H1 (cell line): ENCODE measurements around the gene CNOT10. TPM values are rescaled to one million over a fixed set of nuclear protein-coding genes. Genes with fewer than 3 reads are reported as not detected.

Source experiments
- CTCF ChIA-PET: fragments of 300-600 bp; sonication (Branson Sonifier 250); formaldehyde crosslinking; loops from one replicate; lab custom pipeline; 2021; ENCODE audit not compliant: partially characterized antibody; lab: Charles Lee
- POLR2A ChIA-PET: fragments of 300-600 bp; sonication (Branson Sonifier 250); formaldehyde crosslinking; loops from one replicate; lab custom pipeline; 2021; ENCODE audit warnings: inconsistent platforms; ENCODE audit not compliant: partially characterized antibody; lab: Charles Lee
- DNase-seq, 2 experiments: peaks; one replicate each; pipeline versions ENCODE4 v3.0.0 to v3.0.0-alpha.2; 2010 to 2022; ENCODE audit warnings: low spot score in 2 of 2, low read depth in 1 of 2, mixed read lengths in 1 of 2
- FAIRE-seq: peaks from 2 replicates; lab custom pipeline; 2011; peaks lifted over from hg19 to GRCh38; lab: Jason Lieb, UNC
- H2AFZ ChIP-seq: 2 replicates; pipeline ENCODE4 v1.8.1; 2012; ENCODE audit warnings: low read length, inconsistent platforms
- H2AK5ac ChIP-seq: 2 replicates; pipeline ENCODE4 v1.6.1; 2013; ENCODE audit warnings: low read depth, low read length
- H2BK120ac ChIP-seq: replicated peaks from 2 replicates; pipeline ENCODE3; 2013; ENCODE audit warnings: low read depth, low read length, inconsistent platforms
- H2BK12ac ChIP-seq: 2 replicates; pipeline ENCODE4 v1.6.1; 2013; ENCODE audit warnings: low read depth, low read length
- H2BK15ac ChIP-seq: 2 replicates; pipeline ENCODE4 v1.6.1; 2013; ENCODE audit warnings: low read length
- H2BK20ac ChIP-seq: 2 replicates; pipeline ENCODE4 v1.6.1; 2013; ENCODE audit warnings: low read length
- H2BK5ac ChIP-seq: 2 replicates; pipeline ENCODE4 v1.6.1; 2013; ENCODE audit warnings: low read depth, low read length
- H3K14ac ChIP-seq: 2 replicates; pipeline ENCODE4 v1.6.1; 2013; ENCODE audit warnings: inconsistent platforms; ENCODE audit not compliant: insufficient read length
- H3K18ac ChIP-seq: 2 replicates; pipeline ENCODE4 v1.6.1; 2013; ENCODE audit warnings: low read length; ENCODE audit errors: extremely low read depth
- H3K23ac ChIP-seq: 2 replicates; pipeline ENCODE4 v1.6.1; 2013; ENCODE audit warnings: inconsistent platforms; ENCODE audit not compliant: insufficient read length
- H3K23me2 ChIP-seq: 2 replicates; pipeline ENCODE4 v1.6.1; 2013; ENCODE audit warnings: low read depth, low read length
- H3K27ac ChIP-seq: 2 replicates; pipeline ENCODE4 v1.6.1; 2011; ENCODE audit warnings: low read depth, low read length, inconsistent platforms
- H3K27me3 ChIP-seq, 4 experiments: replicated peaks in 1 of 4; 1 replicate in 1 of 4; 2 replicates in 3 of 4; pipeline versions ENCODE4 v1.6.1 to v1.8.1; 2011 to 2013; ENCODE audit warnings: low read length in 3 of 4, mild to moderate bottlenecking in 3 of 4, inconsistent platforms in 2 of 4, mixed read lengths in 2 of 4, moderate library complexity in 1 of 4; ENCODE audit not compliant: control insufficient read depth in 3 of 4, insufficient read depth in 3 of 4; ENCODE audit errors: extremely low read depth in 1 of 4
- H3K36me3 ChIP-seq, 4 experiments: 2 replicates each; pipeline versions ENCODE4 v1.6.1 to v1.8.1; 2011 to 2013; ENCODE audit warnings: mild to moderate bottlenecking in 4 of 4, low read length in 3 of 4, moderate library complexity in 2 of 4, control low read depth in 1 of 4, inconsistent platforms in 1 of 4; ENCODE audit not compliant: insufficient read depth in 4 of 4, control insufficient read depth in 2 of 4
- H3K4ac ChIP-seq: replicated peaks from 2 replicates; pipeline ENCODE3; 2013; ENCODE audit warnings: low read length, low read depth, mixed read lengths, inconsistent platforms; ENCODE audit not compliant: insufficient read length
- H3K4me1 ChIP-seq, 4 experiments: replicated peaks in 1 of 4; 1 replicate in 1 of 4; 2 replicates in 3 of 4; pipeline versions ENCODE4 v1.6.1 to v1.8.1; 2011 to 2013; ENCODE audit warnings: low read length in 3 of 4, inconsistent platforms in 2 of 4, mixed read lengths in 1 of 4; ENCODE audit not compliant: insufficient read depth in 4 of 4, control insufficient read depth in 3 of 4
- H3K4me2 ChIP-seq, 2 experiments: 2 replicates each; pipeline versions ENCODE4 v1.6.1 to v1.8.1; 2011 to 2013; ENCODE audit warnings: low read depth in 2 of 2, low read length in 2 of 2, control low read depth in 1 of 2, inconsistent platforms in 1 of 2, mild to moderate bottlenecking in 1 of 2; ENCODE audit not compliant: insufficient read depth in 1 of 2
- H3K4me3 ChIP-seq, 4 experiments: fragments of 200-600, 300-600 bp in 1 of 4; sonication (generic), shearing (Covaris generic), sonication (Bioruptor Twin) in 1 of 4; 2 replicates each; pipeline versions ENCODE4 v1.5.1 to v1.8.1; 2011 to 2016; ENCODE audit warnings: low read length in 4 of 4, low read depth in 3 of 4, control low read depth in 2 of 4, inconsistent platforms in 2 of 4, mild to moderate bottlenecking in 2 of 4, mixed read lengths in 1 of 4, moderate library complexity in 1 of 4; ENCODE audit not compliant: insufficient read depth in 2 of 4; ENCODE audit errors: extremely low read depth in 1 of 4
- H3K56ac ChIP-seq: replicated peaks from 2 replicates; pipeline ENCODE3; 2013; ENCODE audit warnings: low read depth, mild to moderate bottlenecking, mixed read lengths, low read length, inconsistent platforms; ENCODE audit not compliant: insufficient read length
- H3K79me1 ChIP-seq: 2 replicates; pipeline ENCODE4 v1.6.1; 2013; ENCODE audit warnings: low read depth, low read length, control low read depth
- H3K79me2 ChIP-seq, 2 experiments: 2 replicates each; pipeline versions ENCODE4 v1.6.1 to v1.8.1; 2012 to 2013; ENCODE audit warnings: low read length in 2 of 2, mild to moderate bottlenecking in 2 of 2, inconsistent platforms in 1 of 2; ENCODE audit not compliant: insufficient read depth in 2 of 2, control insufficient read depth in 1 of 2
- H3K9ac ChIP-seq, 4 experiments: replicated peaks in 1 of 4; 1 replicate in 1 of 4; 2 replicates in 3 of 4; pipeline versions ENCODE4 v1.6.1 to v1.8.1; 2011 to 2013; ENCODE audit warnings: low read depth in 3 of 4, low read length in 3 of 4, control low read depth in 2 of 4, mild to moderate bottlenecking in 2 of 4, moderate library complexity in 2 of 4, inconsistent platforms in 1 of 4; ENCODE audit errors: extremely low read depth in 1 of 4
- H3K9me3 ChIP-seq, 2 experiments: 2 replicates each; pipeline versions ENCODE4 v1.6.1 to v1.8.1; 2012 to 2013; ENCODE audit warnings: mild to moderate bottlenecking in 2 of 2, moderate library complexity in 2 of 2, control low read depth in 1 of 2, inconsistent platforms in 1 of 2, low read depth in 1 of 2, low read length in 1 of 2, mixed read lengths in 1 of 2; ENCODE audit not compliant: insufficient read depth in 2 of 2
- H4K20me1 ChIP-seq, 2 experiments: replicated peaks in 1 of 2; 2 replicates each; pipeline versions ENCODE3 to v1.8.1; 2011 to 2013; ENCODE audit warnings: inconsistent platforms in 2 of 2, low read length in 2 of 2, mild to moderate bottlenecking in 1 of 2; ENCODE audit not compliant: insufficient read depth in 2 of 2, control insufficient read depth in 1 of 2
- H4K5ac ChIP-seq: 2 replicates; pipeline ENCODE4 v1.6.1; 2013; ENCODE audit warnings: low read length, low read depth, mixed read lengths, inconsistent platforms; ENCODE audit not compliant: insufficient read length
- H4K8ac ChIP-seq: 2 replicates; pipeline ENCODE4 v1.8.0; 2013; ENCODE audit warnings: mild to moderate bottlenecking, moderate library complexity, low read length, inconsistent platforms; ENCODE audit not compliant: insufficient read depth; ENCODE audit errors: extremely low read depth
- H4K91ac ChIP-seq: replicated peaks from 2 replicates; pipeline ENCODE3; 2013; ENCODE audit warnings: low read length, mixed read lengths, inconsistent platforms; ENCODE audit not compliant: insufficient read length
- ATF2 ChIP-seq: IDR thresholded peaks from 2 replicates; pipeline ENCODE4 v1.6.1; 2012; ENCODE audit warnings: low read length, inconsistent platforms
- JUN ChIP-seq: IDR thresholded peaks from 2 replicates; pipeline ENCODE4 v1.6.1; 2011; ENCODE audit warnings: low read depth, mild to moderate bottlenecking, improper control_type of control experiment, low read length
- KDM4A ChIP-seq: IDR thresholded peaks from one replicate; pipeline ENCODE4 v1.7.1; 2012; ENCODE audit warnings: low read depth, mild to moderate bottlenecking, moderate library complexity, low read length, inconsistent platforms; ENCODE audit not compliant: severe bottlenecking
- NRF1 ChIP-seq: IDR thresholded peaks from 2 replicates; pipeline ENCODE4 v1.6.1; 2011; ENCODE audit warnings: mild to moderate bottlenecking, low read depth, low read length, improper control_type of control experiment
- POLR2A ChIP-seq, 2 experiments: IDR thresholded peaks; 1 replicate in 1 of 2; 2 replicates in 1 of 2; pipeline ENCODE4 v1.6.1; 2011; ENCODE audit warnings: low read depth in 2 of 2, low read length in 2 of 2, mild to moderate bottlenecking in 2 of 2; ENCODE audit errors: control extremely low read depth in 1 of 2
- RAD21 ChIP-seq, 2 experiments: IDR thresholded peaks in 1 of 2; conservative IDR thresholded peaks in 1 of 2; 2 replicates each; pipeline ENCODE4 v1.6.1; 2011; ENCODE audit warnings: low read depth in 2 of 2, low read length in 2 of 2, improper control_type of control experiment in 1 of 2, inconsistent platforms in 1 of 2, mild to moderate bottlenecking in 1 of 2, moderate library complexity in 1 of 2
- SAP30 ChIP-seq: fragments of 300-600 bp; sonication (generic); IDR thresholded peaks from 2 replicates; pipeline ENCODE4 v1.7.1; 2012; ENCODE audit warnings: low read length, moderate library complexity, mild to moderate bottlenecking, inconsistent platforms; ENCODE audit not compliant: insufficient read depth, insufficient replicate concordance
- SIRT6 ChIP-seq: IDR thresholded peaks from one replicate; pipeline ENCODE4 v1.7.1; 2012; ENCODE audit warnings: low read length, inconsistent platforms
- SIX5 ChIP-seq: IDR thresholded peaks from 2 replicates; pipeline ENCODE4 v1.6.1; 2011; ENCODE audit warnings: mild to moderate bottlenecking, low read depth, low read length
- TAF7 ChIP-seq: optimal IDR thresholded peaks from 2 replicates; pipeline ENCODE3; 2011; ENCODE audit warnings: low read depth, mild to moderate bottlenecking, inconsistent platforms, low read length, moderate library complexity, borderline replicate concordance
- USF2 ChIP-seq: IDR thresholded peaks from 2 replicates; pipeline ENCODE4 v1.6.1; 2011; ENCODE audit warnings: low read length, improper control_type of control experiment
- WGBS, 2 experiments: shearing (Covaris generic) in 1 of 2; methylation state at CpG; one replicate each; pipeline versions ENCODE4 v1.1.6 to v1.1.7; 2013 to 2015; ENCODE audit warnings: low lambda C conversion rate in 2 of 2, mixed read lengths in 2 of 2, inconsistent platforms in 1 of 2, low coverage in 1 of 2, missing lambda C conversion rate in 1 of 2; ENCODE audit not compliant: insufficient replicate concordance in 2 of 2, insufficient coverage in 1 of 2, insufficient read length in 1 of 2; ENCODE audit errors: extremely low coverage in 1 of 2, missing lambda C conversion rate in 1 of 2; 5-methylcytosine and 5-hydroxymethylcytosine counted together
- polyA plus RNA-seq, 7 experiments: library from polyadenylated mRNA; depleted of rRNA in 3 of 7; stranded (reverse) in 5 of 7; unstranded in 2 of 7; fragments of >200 nt in 5 of 7; fragments of 200-250 nt in 2 of 7; gene quantifications; 1 replicate in 5 of 7; 2 replicates in 1 of 7; 4 replicates in 1 of 7; pipeline versions ENCODE4 v1.2.1 to v1.2.3, GENCODE V29; 2011 to 2013; ENCODE audit warnings: missing spikeins in 2 of 7, mixed read lengths in 2 of 7
- total RNA-seq: library from RNA; stranded (reverse); fragmentation: NEBNext Ultra II Directional; extraction: Animal tissue kit (Norgen Biotek cat#: 25700); gene quantifications from 2 replicates; pipeline ENCODE4 v1.2.1, GENCODE V29; 2021

CNOT10 gene
- total and polyA plus RNA-seq, 2 of the 8 experiments (the other 6 are each of a cell fraction or from before 2014, with no cell fraction given) = 39.9 to 55.9 TPM

GRCh38 chr3:32699429-32699828 is 14.4 kb downstream of the CNOT10 start:
- Histone ChIP-seq H3K27me3 (no peaks in the 10 kb centered on the region), H2BK20ac (no peak overlapping the region), H3K23me2 (no peaks in the 10 kb centered on the region), H3K9me3 (no peaks in the 10 kb centered on the region), H4K8ac (no peak overlapping the region), H3K79me1 (peaks cover 4% of the 10 kb centered on the region; the same call in 1 of the 2 replicates), H3K23ac (no peak overlapping the region), H3K36me3 (no peaks in the 10 kb centered on the region), H3K79me2 (peaks cover 0 to 71% of the 10 kb centered on the region in 2 experiments; a peak in 3 of 4 replicates), H3K56ac (no peak overlapping the region), H3K4me1 (no peaks in the 10 kb centered on the region), H2AK5ac (no peak overlapping the region), H2BK5ac (no peak overlapping the region), H4K20me1 (peaks cover 2 to 4% of the 10 kb centered on the region in 2 experiments), H2BK120ac (no peak overlapping the region), H3K18ac (no peak overlapping the region), H3K14ac (no peak overlapping the region), H3K9ac (no peak overlapping the region), H2AFZ (no peak overlapping the region), H4K91ac (no peak overlapping the region), H3K4me2 (no peak overlapping the region), H3K4me3 (no peak overlapping the region), H2BK12ac (no peak overlapping the region), H2BK15ac (no peak overlapping the region), H4K5ac (no peak overlapping the region), H3K4ac (no peak overlapping the region), H3K27ac (no peak overlapping the region)
- FAIRE-seq = no peak
- CTCF ChIA-PET = no interaction called here
- DNase-seq = no peak
- WGBS, 2 experiments = 87% methylated on average over 2 of the region's 2 CpGs; no CpG with 5 or more reads in 1 of the 2 experiments
- POLR2A ChIA-PET = no interaction called here
- no peak for TF ChIP-seq KDM4A
- no peak for TF ChIP-seq ATF2
- no peak for TF ChIP-seq SIRT6
- TF ChIP-seq SAP30 = no peak
- TF ChIP-seq USF2 = no peak
- TF ChIP-seq SIX5 = no peak
- no peak for TF ChIP-seq NRF1
- no peak for TF ChIP-seq TAF7
- TF ChIP-seq RAD21 (IDR thresholded peaks at IDR 0.05 in 1 of 2, conservative IDR thresholded peaks at IDR 0.05 in 1 of 2; ENCODE audit: low read depth in 2 of 2, low read length in 2 of 2) = no peak
- no peak for TF ChIP-seq JUN
- no peak for TF ChIP-seq POLR2A (IDR thresholded peaks at IDR 0.05; ENCODE audit: control extremely low read depth in 1 of 2, low read depth in 2 of 2, low read length in 2 of 2)
